ENCODE data around the gene FAM184A. TPM values are rescaled to one million over a fixed set of nuclear protein-coding genes. Genes with fewer than 3 reads are reported as not detected.
A peak's percentile ranks its signal among the peaks of the same experiment; 100 is the strongest.
"Not testable (repeated sequence)": the region's sequence is repeated elsewhere in the genome, so short reads cannot be mapped to it uniquely, and the experiment has no call there.

Gene FAM184A
- total RNA-seq, 2 donors from 2014 or later, result 205 to 216 TPM

DNA sequence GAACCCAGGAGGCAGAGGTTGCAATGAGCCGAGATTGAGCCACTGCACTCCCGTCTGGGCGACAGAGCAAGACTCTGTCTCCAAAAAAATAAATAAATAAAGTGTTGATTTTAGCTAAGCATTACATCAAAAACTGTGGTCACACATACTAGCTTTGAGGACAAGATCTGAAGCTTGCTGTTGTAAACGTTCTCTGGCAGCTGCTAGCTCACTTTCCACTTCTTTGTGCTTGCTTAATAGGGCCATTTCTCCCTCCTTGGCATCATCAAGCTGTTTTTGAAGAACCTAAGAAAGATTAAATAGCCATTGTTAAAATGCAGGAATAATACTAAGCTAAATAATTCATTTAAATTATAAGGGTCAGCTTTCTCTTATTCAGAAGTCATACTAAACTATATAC is 55.7 kb downstream of the FAM184A start:
- no peak overlapping the region for H3K27ac ChIP-seq (ENCODE audit: low read depth, low read length)
- peaks cover 24% of the 10 kb centered on the region for H3K9me3 ChIP-seq (ENCODE audit: control insufficient read depth, low read length)
- DNase-seq, result no peak
- TF ChIP-seq, protein P1, sequence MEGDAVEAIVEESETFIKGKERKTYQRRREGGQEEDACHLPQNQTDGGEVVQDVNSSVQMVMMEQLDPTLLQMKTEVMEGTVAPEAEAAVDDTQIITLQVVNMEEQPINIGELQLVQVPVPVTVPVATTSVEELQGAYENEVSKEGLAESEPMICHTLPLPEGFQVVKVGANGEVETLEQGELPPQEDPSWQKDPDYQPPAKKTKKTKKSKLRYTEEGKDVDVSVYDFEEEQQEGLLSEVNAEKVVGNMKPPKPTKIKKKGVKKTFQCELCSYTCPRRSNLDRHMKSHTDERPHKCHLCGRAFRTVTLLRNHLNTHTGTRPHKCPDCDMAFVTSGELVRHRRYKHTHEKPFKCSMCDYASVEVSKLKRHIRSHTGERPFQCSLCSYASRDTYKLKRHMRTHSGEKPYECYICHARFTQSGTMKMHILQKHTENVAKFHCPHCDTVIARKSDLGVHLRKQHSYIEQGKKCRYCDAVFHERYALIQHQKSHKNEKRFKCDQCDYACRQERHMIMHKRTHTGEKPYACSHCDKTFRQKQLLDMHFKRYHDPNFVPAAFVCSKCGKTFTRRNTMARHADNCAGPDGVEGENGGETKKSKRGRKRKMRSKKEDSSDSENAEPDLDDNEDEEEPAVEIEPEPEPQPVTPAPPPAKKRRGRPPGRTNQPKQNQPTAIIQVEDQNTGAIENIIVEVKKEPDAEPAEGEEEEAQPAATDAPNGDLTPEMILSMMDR (conservative IDR thresholded peaks at IDR 0.05), result no peak
- no peaks in the 10 kb centered on the region for H3K27me3 ChIP-seq (ENCODE audit: control insufficient read depth, insufficient read depth, low read length, poor library complexity, severe bottlenecking)
- no peak overlapping the region for H3K27ac Mint-ChIP-seq
- H3K36me3 ChIP-seq (ENCODE audit: control insufficient read depth, insufficient read depth, low read length), result peaks cover 61% of the 10 kb centered on the region
- peaks cover 28% of the 10 kb centered on the region for H3K36me3 Mint-ChIP-seq (ENCODE audit: low read depth)
- peak overlapping the region; percentile 81 for H3K9ac ChIP-seq (ENCODE audit: extremely low read depth, low read length, poor library complexity, severe bottlenecking)
- peak overlapping the region; percentile 88 for H3K4me3 ChIP-seq (ENCODE audit: low read length)
- H3K4me1 ChIP-seq (ENCODE audit: control insufficient read depth, insufficient read depth, low read length), result peaks cover 26% of the 10 kb centered on the region
- no peaks in the 10 kb centered on the region for H3K27me3 Mint-ChIP-seq (ENCODE audit: insufficient read depth)
- peaks cover 44% of the 10 kb centered on the region for H3K4me1 Mint-ChIP-seq
- H3K9me3 Mint-ChIP-seq, result no peaks in the 10 kb centered on the region
- peak overlapping the region; percentile 56 for H3K4me3 Mint-ChIP-seq
- WGBS, 2 experiments (ENCODE audit: insufficient coverage in 1 of 2, insufficient read length in 1 of 2), result 79 to 100% methylated on average over 1 to 4 of the region's 4 CpGs

GRCh38 chr6:119020597-119021561 is 57.6 kb downstream of the FAM184A start:
- H3K4me3 Mint-ChIP-seq, result peak overlapping the region; percentile 56
- peaks cover 14% of the 10 kb centered on the region for H3K9me3 Mint-ChIP-seq
- DNase-seq, result no peak
- H3K27me3 Mint-ChIP-seq (ENCODE audit: insufficient read depth), result no peaks in the 10 kb centered on the region
- Histone ChIP-seq H3K27me3 (ENCODE audit: control insufficient read depth, insufficient read depth, low read length, poor library complexity, severe bottlenecking) (no peaks in the 10 kb centered on the region), H3K9me3 (ENCODE audit: control insufficient read depth, low read length) (peaks cover 40% of the 10 kb centered on the region), H3K4me3 (ENCODE audit: low read length) (peak overlapping the region; percentile 88), H3K27ac (ENCODE audit: low read depth, low read length) (no peak overlapping the region), H3K36me3 (ENCODE audit: control insufficient read depth, insufficient read depth, low read length) (peaks cover 79% of the 10 kb centered on the region), H3K4me1 (ENCODE audit: control insufficient read depth, insufficient read depth, low read length) (peaks cover 12% of the 10 kb centered on the region), H3K9ac (ENCODE audit: extremely low read depth, low read length, poor library complexity, severe bottlenecking) (no peak overlapping the region)
- H3K36me3 Mint-ChIP-seq (ENCODE audit: low read depth), result peaks cover 28% of the 10 kb centered on the region
- H3K27ac Mint-ChIP-seq, result no peak overlapping the region
- TF ChIP-seq, protein P1 (conservative IDR thresholded peaks at IDR 0.05), result no peak
- H3K4me1 Mint-ChIP-seq, result peaks cover 28% of the 10 kb centered on the region
- 84 to 100% methylated on average over 1 to 2 of the region's 2 CpGs for WGBS, 2 experiments (ENCODE audit: insufficient coverage in 1 of 2, insufficient read length in 1 of 2)

DNA sequence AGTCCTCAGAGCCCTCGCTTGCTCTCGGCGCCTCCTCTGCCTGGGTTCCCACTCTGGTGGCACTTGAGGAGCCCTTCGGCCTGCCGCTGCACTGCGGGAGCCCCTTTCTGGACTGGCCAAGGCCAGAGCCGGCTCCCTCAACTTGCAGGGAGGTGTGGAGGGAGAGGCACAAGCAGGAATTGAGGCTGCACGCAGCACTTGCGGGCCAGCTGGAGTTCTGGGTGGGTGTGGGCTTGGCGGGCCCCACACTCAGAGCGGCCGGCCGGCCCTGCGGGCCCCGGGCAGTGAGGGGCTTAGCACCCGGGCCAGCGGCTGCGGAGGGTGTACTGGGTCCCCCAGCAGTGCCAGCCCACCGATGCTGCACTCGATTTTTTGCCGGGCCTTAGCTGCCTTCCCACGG is 63.3 kb downstream of the FAM184A start:
- not testable (repeated sequence) for H3K4me3 Mint-ChIP-seq

More for the DNA sequence above, 63.3 kb downstream of the FAM184A start:
- H3K27me3 Mint-ChIP-seq (ENCODE audit: insufficient read depth); H3K27me3 ChIP-seq (ENCODE audit: control insufficient read depth, insufficient read depth, low read length, poor library complexity, severe bottlenecking); H3K4me1 Mint-ChIP-seq; DNase-seq; H3K27ac Mint-ChIP-seq; H3K27ac ChIP-seq (ENCODE audit: low read depth, low read length); H3K4me1 ChIP-seq (ENCODE audit: control insufficient read depth, insufficient read depth, low read length); H3K4me3 ChIP-seq (ENCODE audit: low read length); H3K9ac ChIP-seq (ENCODE audit: extremely low read depth, low read length, poor library complexity, severe bottlenecking): not testable (repeated sequence)
- Mint-ChIP-seq H3K36me3 (ENCODE audit: low read depth) (peaks cover 53% of the 10 kb centered on the region), H3K9me3 (peaks cover 30% of the 10 kb centered on the region)
- 92 to 95% methylated on average over 5 to 22 of the region's 22 CpGs for WGBS, 2 experiments (ENCODE audit: insufficient coverage in 1 of 2, insufficient read length in 1 of 2)
- Histone ChIP-seq H3K9me3 (ENCODE audit: control insufficient read depth, low read length) (peaks cover 57% of the 10 kb centered on the region), H3K36me3 (ENCODE audit: control insufficient read depth, insufficient read depth, low read length) (peaks cover 92% of the 10 kb centered on the region)

Measured in endodermal cell (in vitro differentiated cells).